ENCODE measurements around the gene GPN2.
"Not testable (repeated sequence)": the region's sequence is repeated elsewhere in the genome, so short reads cannot be mapped to it uniquely, and the experiment has no call there.

The GPN2 gene

DNA sequence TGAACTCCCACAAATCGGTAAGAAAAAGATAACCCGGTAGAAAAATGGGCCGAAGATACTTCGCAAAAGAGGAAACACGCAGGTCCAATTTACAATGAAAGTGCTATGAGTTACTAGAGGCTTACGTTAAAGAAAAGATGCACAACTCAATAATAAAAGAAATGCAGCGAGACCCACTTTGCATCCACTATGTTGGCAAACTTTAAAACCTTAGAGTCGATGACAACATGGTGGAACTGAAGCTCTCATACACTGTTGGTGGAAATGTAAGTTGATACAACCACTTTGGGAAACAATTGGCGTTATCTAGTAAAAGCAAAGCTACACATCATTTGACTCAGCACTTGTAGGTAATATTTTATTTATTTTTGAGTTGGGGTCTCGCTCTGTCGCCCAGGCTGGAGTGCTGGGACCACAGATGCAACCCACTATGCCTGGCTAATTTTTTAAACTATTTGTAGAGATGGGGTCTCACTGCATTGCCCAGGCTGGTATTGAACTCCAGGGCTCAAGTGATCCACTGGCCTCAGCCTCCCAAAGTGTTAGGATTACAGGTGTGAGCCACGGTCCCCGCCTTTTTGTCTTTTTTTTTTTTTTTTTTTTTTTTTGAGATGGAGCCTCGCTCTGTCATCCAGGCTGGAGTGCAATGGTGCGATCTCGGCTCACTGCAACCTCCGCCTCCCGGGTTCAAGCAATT is 10.9 kb upstream of the GPN2 start:
- no peak for DNase-seq

DNA sequence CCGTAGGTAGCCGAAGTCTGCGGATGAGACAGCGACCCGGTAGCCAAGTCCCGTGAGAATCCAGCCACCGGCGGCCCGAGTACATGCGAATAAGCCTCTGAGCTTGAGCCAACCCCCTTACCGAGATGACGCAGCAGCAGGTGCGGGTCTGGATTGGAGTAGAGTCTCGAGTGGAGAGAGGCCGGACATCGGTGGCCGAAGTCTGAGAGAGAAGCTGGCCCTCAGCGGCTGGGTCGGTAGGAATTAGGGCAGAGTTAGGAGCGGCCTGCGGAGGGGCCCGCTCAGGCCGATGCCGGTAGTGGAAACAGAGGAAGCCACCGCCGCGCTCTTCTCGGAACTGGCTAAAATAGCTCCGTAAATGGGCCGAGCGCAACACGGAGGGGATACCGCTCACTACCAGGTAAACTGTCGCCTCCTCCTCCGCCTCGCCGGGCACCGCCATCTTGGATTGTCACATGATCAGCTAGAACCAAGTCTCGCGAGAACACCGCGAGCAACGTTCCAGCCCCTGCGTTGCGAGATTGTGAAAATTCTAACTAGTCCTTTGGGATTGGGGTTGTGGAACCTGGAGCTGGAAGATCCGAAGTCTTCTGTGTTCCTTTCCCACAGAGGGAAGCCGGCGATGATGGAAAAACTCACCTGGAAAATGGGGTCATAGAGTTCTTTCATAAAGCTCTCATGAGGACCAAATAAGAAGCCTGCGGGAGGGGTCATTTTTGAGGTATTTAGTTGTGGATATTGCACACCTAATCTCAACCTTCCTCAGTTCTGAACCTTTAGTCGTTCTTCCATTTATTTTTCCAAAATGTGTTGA is 10.1 kb upstream of the GPN2 start, which contains the start of gene GPATCH3:
TSS of gene GPATCH3 (minus strand) at position 467 of the 814 bp plus-strand sequence. CDS start at position 442, 25 bp downstream.
- DNase-seq: peak; percentile 89

DNA sequence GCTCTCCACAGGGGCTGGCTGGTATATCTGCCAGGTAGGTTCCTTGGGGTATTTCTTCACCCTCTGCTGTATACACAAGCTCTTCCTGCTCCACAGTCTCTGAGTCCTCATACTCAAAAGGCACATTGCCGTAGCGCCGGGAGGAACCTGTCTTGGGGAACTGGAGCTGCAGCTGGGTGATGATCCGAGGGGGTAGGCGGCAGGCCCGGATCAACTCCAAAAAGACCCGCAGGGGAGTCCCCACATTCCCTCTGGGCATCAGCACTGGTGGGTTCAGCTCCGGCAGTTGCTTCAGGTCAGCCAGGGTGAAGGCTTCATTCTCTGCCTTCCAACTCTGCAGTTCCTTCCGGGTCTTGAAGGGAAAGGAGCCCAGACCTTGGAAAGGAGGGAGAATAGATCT is 7.3 kb upstream of the GPN2 start:
- no peak for DNase-seq

DNA sequence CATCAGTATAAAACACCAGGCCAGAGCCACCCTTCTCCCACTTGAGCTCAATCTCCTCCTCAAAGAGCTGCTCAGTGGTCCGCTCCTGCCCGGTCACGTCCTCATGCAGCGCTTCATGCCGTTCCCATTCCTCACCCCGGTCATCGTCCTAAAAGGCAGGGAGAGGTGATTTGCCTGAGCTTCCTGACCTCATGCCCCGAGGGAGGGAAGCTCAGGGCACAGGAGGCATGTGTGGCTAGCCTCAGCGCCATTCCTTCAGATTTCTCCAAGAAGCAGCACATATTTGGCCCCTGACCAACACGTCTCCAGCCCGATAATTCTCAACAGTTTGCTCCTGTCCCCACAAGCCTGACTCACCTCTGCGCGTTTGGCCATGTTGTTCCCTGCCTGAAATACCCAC is 4.2 kb upstream of the GPN2 start:
- DNase-seq: no peak

DNA sequence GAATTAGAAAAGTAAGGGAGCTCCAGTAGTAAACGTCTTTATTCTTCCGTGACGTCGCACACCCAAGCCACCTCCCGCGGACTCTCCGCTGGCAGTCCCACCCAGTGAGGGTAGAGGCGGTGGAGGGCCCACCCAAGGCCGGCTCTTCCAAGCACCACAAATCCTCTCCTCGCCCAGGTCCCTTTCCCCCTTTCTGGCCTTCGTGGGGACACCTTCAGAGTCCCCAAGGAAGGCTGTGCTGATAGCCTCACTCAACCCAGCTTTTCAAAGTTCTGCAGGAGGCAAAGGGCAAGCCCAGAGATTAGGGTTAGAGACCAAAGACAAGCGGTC is 349 bp upstream of the GPN2 start:
- DNase-seq: no peak

DNA sequence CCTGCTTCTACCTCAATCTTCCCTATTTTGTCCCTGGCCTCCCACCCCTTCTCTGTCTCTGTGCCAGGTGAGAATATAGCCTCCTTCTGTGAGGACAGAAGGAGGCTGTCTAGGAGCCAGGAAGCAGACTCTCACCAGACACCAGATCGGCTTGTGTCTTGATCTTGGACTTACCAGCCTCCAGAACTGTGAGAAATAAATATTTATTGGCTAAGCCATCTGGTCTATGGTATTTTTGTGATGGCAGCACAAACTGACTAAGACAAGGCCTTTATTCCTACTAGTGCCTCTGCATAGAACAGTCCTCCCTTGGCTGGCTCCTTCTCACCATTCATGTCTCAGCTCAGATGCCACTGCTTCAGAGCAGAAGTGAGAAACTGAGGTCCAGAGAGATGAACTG is 1.9 kb downstream of the GPN2 start:
- DNase-seq: no peak

DNA sequence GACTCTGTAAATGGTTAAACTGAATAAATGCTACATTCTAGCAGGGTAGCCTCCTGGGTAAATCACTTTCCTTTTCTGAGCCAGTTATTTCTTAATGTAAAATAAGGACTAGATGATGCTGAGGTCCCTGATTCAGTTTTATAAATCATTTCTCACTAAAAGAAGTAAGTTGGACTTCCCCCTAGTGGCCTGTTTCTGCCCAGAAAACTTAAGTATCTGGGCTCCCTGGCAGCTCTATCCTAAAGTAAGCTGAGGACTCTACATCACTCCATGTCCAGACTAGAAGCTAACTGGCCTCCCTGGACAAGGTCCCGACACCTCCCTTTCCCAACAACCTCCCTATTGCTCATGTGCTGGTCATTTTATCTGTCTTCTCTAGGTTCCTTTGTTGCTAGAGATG is 3.0 kb downstream of the GPN2 start:
- no peak for DNase-seq

DNA sequence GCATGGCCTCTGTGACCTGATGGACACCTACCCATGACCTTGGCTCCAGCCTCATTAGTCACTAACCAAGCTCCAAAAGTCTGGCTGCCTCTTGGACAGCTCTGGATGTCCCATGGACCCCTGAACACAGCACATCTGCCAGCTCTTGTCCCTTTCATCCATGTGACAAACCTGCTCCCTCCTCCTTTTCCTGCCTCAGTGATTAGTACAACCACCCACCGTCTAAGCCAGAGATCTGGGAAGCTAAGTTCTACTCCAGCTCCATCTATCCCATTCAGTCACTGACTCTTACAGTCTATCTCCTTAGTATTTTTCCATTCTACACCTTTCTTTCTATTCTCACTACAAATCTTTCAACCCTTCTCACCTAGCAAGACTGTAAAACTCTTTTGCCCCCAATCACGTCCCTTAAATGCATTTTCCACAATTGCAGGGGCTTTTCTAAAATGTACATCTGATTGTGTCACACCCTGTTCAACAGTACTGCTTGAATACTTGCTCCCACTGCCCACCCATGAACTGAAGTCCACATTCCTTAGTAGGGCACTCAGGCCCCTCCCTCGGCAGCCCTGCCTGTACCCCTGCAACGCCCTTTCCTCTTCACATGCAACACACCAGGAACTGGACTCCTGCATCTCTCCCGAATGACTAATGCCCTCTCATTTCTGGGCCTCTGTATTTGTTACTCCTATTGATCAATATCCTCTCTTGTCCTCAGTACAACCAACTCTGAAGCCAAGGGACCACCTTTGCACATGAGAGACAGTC is 7.2 kb downstream of the GPN2 start:
- no peak for DNase-seq

DNA sequence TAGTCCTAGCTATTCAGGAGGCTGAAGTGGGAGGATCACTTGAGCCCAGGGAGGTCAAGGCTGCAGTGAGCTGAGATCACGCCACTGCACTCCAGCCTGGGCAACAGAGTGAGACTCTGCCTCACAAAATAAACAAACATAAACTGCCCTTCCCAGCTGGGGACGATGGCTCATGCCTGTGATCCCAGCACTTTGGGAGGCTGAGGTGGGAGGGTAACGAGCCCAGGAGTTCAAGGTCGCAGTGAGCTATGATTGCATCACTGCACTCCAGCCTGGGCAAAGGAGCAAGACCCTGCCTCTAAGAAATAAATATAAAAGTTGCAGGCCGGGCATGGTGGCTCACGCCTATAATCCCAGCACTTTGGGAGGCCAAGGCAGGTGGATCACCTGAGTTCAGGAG is 8.5 kb downstream of the GPN2 start:
- DNase-seq: not testable (repeated sequence)

DNA sequence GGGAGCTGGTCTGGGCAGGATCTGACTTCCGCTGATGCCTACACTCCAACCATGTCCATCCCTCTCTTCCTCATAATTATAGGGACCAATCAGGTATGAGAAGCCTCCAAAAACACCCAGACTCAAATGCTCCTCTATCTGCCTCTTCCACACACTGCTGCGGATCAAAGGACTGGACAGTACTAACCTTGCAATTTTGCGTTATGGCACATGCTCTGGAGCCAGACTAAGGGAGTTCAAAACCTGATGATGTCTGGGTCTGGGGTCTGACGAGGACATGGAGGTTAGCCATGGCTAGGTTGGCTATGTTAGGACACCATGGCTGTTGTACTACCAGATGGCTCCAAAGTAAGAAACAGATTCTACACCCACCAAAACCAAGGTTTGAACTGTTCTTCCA is 10.3 kb downstream of the GPN2 start:
- DNase-seq: no peak

DNA sequence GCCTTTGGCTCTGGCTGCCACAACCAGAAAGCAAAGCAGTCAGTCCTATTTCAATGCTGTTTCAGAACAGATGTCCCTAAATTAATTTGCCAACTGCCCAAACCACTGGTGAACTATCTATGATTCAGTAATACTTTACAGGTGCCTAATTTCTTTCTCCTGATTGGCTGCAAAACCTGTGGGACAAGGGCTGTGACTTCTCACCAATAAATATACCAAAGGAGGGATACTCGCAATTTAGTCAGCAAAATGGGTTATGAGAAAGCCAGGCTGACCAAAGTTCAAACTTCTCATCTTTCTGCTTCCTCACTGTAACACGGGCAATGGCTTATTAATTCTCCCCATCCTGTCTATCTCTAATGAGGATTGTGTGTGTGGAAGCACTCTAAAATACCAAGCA is 12.8 kb downstream of the GPN2 start:
- DNase-seq: no peak

DNA sequence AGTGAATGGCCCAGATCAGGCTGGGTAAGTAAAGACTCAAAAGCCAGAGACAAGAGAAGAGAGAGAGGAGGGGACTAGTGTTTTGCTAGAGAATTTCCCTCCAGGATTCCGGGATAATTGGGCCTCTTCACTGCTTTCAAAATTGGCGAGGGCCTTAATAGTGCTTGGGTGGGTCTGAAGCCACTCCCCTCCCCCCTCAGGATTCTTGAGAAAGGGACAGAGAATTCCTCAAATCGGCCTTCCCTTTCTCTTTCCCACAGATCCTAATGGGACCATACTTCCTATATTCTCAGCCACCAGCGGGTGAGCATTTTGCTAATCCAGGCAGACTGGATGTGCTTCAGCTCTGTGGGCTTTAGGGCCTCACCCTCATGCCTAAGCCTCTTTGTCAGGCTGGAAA is 15.2 kb downstream of the GPN2 start:
- no peak for DNase-seq

DNA sequence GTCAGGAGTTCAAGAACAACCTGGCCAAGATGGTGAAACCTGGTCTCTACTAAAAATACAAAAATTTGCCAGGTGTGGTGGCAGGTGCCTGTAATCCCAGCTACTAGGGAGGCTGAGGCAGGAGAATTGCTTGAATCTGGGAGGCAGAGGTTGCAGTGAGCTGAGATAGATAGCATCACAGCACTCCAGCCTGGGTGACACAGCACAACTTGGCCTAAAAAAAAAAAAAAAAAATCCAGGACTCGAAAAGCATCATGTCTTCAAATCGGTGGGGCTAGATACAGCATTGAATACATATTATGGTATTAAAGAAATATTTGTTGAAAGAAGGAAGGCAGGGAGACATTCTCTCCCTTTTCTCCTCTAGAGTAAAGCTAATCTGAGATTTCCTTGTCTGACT is 17.0 kb downstream of the GPN2 start:
- DNase-seq: not testable (repeated sequence)

DNA sequence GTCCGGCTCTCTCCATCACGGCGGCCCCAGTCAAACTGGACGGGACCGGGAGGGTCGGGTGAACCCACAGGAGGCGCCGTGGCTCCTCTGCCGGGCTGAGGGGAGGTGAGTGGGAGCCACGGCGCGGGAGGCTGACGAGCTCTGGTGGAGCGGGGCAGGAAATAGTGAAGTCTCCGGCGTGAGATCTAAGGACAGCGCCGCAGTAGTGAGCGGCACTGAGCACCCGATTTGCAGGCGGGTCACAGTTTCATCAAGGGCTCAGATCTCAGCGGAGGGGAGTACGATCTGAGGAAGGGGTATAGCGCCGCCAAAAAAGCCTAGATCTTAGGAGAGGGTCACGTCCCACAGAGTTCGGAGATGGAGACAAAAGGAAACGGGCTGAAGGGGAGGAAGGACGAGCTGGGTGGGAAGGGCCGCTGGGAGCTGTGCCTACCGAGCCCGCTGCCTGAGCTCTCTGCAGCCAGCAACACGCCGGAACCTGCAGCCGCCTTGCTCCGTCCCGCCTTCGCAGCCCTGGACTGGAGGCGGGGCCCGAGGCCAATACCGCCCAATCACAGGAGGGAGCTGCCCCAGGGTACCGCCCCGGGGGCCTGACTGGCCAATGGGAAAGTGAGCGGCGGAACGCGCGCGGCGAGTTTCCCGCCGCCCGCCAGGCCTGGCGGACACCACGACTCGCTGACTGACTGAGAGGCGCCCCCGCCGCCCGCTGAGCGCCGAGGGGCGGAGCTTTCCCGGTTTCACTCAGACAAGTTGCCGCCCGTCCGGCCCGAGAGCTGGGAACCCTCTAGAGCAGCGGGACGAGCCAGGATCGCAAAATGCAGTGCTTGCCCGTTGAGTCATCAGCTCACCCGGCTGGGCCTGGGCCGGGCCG is 25.2 kb downstream of the GPN2 start:
- DNase-seq: peak; percentile 97

DNA sequence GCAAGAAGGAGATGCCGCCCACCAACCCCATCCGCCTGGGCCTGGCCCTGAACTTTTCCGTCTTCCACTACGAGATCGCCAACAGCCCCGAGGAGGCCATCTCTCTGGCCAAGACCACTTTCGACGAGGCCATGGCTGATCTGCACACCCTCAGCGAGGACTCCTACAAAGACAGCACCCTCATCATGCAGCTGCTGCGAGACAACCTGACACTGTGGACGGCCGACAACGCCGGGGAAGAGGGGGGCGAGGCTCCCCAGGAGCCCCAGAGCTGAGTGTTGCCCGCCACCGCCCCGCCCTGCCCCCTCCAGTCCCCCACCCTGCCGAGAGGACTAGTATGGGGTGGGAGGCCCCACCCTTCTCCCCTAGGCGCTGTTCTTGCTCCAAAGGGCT is 26.4 kb downstream of the GPN2 start:
- no peak for DNase-seq

DNA sequence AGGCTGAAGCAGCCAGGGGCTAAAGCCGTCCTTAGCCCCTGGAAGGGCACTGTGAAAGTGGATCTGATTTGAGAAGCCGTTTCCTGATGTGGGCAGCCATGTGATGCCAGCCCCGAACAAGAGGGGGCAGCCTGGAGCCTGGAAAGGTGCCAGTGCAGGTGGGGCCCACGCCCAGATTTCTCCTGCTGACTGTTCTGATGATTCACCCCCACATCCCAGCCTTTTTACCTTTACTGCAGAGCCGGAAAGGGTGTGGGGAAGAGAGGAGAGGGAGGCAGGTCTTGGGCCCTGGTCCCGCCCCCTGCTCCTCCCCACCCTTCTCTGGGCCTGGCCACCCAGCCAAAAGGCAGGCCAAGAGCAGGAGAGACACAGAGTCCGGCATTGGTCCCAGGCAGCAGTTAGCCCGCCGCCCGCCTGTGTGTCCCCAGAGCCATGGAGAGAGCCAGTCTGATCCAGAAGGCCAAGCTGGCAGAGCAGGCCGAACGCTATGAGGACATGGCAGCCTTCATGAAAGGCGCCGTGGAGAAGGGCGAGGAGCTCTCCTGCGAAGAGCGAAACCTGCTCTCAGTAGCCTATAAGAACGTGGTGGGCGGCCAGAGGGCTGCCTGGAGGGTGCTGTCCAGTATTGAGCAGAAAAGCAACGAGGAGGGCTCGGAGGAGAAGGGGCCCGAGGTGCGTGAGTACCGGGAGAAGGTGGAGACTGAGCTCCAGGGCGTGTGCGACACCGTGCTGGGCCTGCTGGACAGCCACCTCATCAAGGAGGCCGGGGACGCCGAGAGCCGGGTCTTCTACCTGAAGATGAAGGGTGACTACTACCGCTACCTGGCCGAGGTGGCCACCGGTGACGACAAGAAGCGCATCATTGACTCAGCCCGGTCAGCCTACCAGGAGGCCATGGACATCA is 27.1 kb downstream of the GPN2 start, which contains the start of gene SFN:
TSS of gene SFN (plus strand) at position 369 of the 904 bp plus-strand sequence. CDS start at position 433, 64 bp downstream.
- DNase-seq: no peak

DNA sequence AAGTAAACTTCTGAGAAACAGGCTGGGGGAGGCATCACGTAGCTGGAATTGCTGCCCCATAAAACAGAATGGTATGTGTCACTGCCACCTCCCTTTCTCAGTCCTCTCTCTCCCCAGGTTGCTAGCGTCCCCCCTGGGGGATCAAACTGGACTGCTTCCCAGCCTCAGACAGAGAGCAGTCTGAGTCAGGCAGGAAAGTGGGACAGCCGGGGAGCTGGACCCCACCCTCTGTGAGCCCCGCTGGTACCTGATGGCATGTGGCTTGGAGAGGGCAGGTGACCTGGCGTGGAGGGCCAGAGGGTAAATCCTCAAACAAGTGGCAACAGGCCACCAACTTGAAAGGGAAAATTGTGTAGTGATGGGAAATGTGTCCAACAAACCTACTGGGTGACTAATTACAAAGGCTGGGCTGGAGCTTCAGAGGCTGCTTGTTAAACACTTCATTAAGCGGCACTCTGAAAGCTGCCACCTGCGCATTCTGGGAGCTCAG is 28.1 kb downstream of the GPN2 start:
- DNase-seq: no peak

DNA sequence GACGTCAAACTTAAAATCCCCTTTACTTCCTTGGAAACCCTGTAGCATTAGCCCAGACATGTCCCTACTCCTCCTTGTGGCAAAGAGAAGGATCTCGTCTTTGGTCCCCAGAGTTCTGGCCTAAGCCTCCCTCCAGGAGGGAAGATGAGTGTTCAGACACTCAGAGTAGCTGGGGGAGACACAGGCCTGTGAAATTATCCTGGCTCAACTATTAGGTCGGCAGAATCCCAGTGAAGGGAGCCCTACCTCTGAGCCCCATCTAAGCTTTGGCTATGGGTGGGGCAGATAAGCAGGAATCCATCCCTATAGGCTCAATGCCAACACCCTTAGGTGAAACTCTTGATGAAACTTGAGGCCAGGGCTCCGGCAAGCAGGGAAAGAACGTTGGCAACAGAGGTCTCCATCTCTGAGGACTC is 28.8 kb downstream of the GPN2 start:
- DNase-seq: no peak

DNA sequence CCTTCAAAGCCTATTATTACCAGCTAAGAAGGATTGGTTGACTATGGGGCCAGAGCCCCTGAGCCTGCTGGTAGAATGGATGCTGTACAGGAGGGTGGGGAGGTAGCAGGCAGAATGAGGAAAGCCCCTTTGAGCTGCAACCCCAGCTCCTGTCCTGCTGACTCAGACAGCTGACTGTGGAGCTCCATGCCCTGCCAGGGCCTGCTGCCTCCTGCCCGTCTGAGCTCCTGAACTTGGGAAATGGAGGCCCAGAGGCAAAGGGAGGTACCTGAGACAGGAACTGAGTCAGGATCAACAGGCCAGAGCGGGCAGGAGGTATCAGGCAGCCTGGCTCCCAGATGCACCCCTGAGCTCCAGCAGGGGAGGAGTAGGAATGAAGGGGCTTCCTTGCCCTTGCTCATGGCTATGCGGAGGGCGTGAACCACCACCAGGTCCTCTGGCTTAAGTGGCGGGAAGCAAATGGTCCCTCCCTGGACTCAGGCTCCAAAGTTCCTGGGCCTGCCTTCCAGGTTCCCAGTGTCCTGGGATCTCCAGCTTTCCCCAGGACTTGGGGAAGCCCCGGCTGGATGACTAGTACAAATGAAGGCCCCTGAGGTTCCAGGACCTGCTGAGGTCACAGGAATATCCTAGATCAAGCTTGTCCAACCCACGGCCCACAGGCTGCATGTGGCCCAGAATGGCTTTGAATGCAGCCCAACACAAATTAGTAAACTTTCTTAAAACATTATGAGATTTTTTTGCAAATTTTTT is 31.0 kb downstream of the GPN2 start:
- no peak for DNase-seq

DNA sequence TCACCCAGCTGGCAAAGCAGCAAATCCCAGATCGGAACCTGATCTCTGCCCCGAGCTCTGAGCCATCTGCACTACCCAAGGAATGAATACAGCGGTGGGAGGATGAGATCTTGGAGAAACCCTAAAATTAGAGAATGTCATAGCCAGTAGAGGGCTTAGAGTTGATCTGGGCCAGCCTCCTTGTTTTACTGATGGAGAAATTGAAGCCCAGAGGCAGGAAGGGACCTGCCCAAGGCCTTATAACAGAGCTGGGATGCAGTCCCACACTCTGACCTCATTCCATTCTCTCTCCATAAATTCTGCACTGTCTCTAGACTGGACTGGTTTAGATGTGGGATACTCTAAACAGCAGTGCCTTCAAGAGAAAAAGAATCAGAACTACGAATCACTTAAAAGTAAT is 31.9 kb downstream of the GPN2 start:
- DNase-seq: no peak
